LNCaP clone FGC (cell line): ENCODE measurements around the gene C2.

ENCODE experiments used
- DNase-seq: peaks from one replicate; pipeline ENCODE4 v3.0.0-alpha.2; 2011; ENCODE audit warnings: low read depth
- H3K4me3 ChIP-seq: 2 replicates; pipeline ENCODE4 v1.5.1; 2011; ENCODE audit warnings: mild to moderate bottlenecking, low read depth, low read length, control low read depth
- CTCF ChIP-seq: IDR thresholded peaks from 2 replicates; pipeline ENCODE4 v1.5.1; 2012; ENCODE audit warnings: mild to moderate bottlenecking; ENCODE audit not compliant: control insufficient read depth, insufficient read depth; ENCODE audit errors: extremely low read depth

The C2 gene

GRCh38 chr6:31948753-31949413, 21.4 kb downstream of the C2 start:
- no peak for DNase-seq
- H3K4me3 ChIP-seq = no peak overlapping the region

DNA sequence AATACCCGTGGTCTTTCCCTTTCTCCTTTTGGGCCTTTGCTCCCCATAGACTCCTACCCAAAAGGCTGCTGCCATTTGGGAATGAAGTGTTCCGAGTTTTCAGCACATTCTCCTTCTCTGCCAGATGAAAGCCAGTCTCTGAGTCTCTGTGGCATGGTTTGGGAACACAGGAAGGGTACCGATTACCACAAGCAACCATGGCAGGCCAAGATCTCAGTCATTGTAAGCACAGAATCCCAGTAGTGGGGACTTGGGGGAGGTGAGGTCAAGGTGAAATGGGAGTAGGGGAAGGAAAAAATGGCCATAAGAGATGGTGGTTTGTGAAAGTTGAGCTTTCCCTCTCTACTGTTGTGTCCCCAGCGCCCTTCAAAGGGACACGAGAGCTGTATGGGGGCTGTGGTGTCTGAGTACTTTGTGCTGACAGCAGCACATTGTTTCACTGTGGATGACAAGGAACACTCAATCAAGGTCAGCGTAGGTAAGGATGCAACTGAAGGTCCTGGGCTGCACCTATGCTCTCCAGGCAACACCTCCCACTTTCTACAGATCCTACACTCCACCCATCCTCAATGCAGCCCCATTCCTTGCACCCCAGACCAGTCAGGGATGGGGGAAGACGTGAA, 22.5 kb downstream of the C2 start:
- DNase-seq = no peak
- H3K4me3 ChIP-seq = no peak overlapping the region
- no peak for TF ChIP-seq CTCF

More at GRCh38 chr6:31948753-31949413, 21.4 kb downstream of the C2 start:
- TF ChIP-seq CTCF = no peak

- peak; percentile 77 for TF ChIP-seq CTCF
- no peak for DNase-seq
- no peak overlapping the region for H3K4me3 ChIP-seq
Measured at GRCh38 chr6:31952140-31952805, 24.8 kb downstream of the C2 start.

DNA sequence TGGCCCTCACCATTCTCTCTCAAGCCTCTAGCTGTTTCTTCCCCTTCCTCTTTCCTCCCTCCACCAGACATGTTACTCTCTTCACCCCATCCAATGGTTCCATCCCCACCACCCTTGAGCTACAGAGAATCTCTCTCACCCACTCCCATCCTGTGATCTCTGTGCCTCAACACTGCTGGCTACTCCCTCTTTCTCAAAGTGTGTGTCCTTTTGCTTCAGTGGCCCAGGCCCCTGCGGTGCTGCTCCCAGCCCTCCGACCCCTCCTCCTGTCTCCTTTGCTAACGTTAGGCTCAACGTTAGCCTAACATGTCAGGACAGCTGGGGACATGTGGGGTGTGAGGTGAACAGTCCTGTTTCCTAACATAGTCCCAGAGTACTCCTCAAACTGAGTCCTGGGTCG, 25.4 kb downstream of the C2 start:
- no peak for TF ChIP-seq CTCF
- no peak for DNase-seq
- H3K4me3 ChIP-seq = no peak overlapping the region

GRCh38 chr6:31954511-31954910, 27.0 kb downstream of the C2 start:
- no peak for DNase-seq
- H3K4me3 ChIP-seq = no peak overlapping the region
- TF ChIP-seq CTCF = no peak

GRCh38 chr6:31956796-31957195, 29.3 kb downstream of the C2 start:
- no peak overlapping the region for H3K4me3 ChIP-seq
- DNase-seq = no peak
- no peak for TF ChIP-seq CTCF
